ENCODE results near the gene SLC38A4. TPM values are rescaled to one million over a fixed set of nuclear protein-coding genes. Genes with fewer than 3 reads are reported as not detected.

Gene SLC38A4
- total and polyA plus RNA-seq, 2 experiments from 2014 or later = 6.2 to 12.5 TPM

GRCh38 chr12:46857486-46857885 lies 31.7 kb upstream of the SLC38A4 start:
- no peak for ATAC-seq
- H3K4me3 ChIP-seq = no peak overlapping the region
- H3K4me3 Mint-ChIP-seq = no peak overlapping the region
- H3K9me3 Mint-ChIP-seq = peaks cover 85% of the 10 kb centered on the region
- H3K27me3 ChIP-seq (ENCODE audit: insufficient read depth) = no peaks in the 10 kb centered on the region
- H3K4me2 ChIP-seq = no peak overlapping the region
- no peaks in the 10 kb centered on the region for H3K4me1 ChIP-seq (ENCODE audit: insufficient read depth)
- H3K27me3 Mint-ChIP-seq (ENCODE audit: insufficient read depth, low read depth, poor library complexity) = no peaks in the 10 kb centered on the region
- no peak overlapping the region for H2AFZ ChIP-seq
- no peak overlapping the region for H3K27ac Mint-ChIP-seq
- no peak for TF ChIP-seq CREB1 (CRISPR knock-in tag; IDR thresholded peaks at IDR 0.05; ENCODE audit: low read depth)
- no peak for TF ChIP-seq EZH2 (IDR thresholded peaks at IDR 0.05; ENCODE audit: low read depth, unreplicated experiment)
- no peak for TF ChIP-seq POLR2AphosphoS5 (IDR thresholded peaks at IDR 0.05; ENCODE audit: low read depth)
- TF ChIP-seq ZNF462 (CRISPR knock-in tag; IDR thresholded peaks at IDR 0.05) = no peak
- TF ChIP-seq EZH2phosphoT487 (IDR thresholded peaks at IDR 0.05; ENCODE audit: unreplicated experiment) = no peak
- no peak for TF ChIP-seq CTCF (conservative IDR thresholded peaks at IDR 0.05; ENCODE audit: low read depth in 2 of 2)
- TF ChIP-seq ZNF114 (CRISPR knock-in tag; IDR thresholded peaks at IDR 0.05) = no peak
- no peak for TF ChIP-seq JUNB (IDR thresholded peaks at IDR 0.05; ENCODE audit: unreplicated experiment)
- no peak for TF ChIP-seq ETS1 (IDR thresholded peaks at IDR 0.05)
- no peak for TF ChIP-seq STAT1 (IDR thresholded peaks at IDR 0.05; ENCODE audit: unreplicated experiment)
- no peak for TF ChIP-seq NANOG (IDR thresholded peaks at IDR 0.05; ENCODE audit: borderline replicate concordance)
- no peak for TF ChIP-seq REST (IDR thresholded peaks at IDR 0.05; ENCODE audit: unreplicated experiment)
- TF ChIP-seq ZNF331 (CRISPR knock-in tag; IDR thresholded peaks at IDR 0.05; ENCODE audit: low read depth) = no peak
- no peaks in the 10 kb centered on the region for H3K4me1 Mint-ChIP-seq
- H3K9me2 ChIP-seq (ENCODE audit: insufficient read depth) = no peaks in the 10 kb centered on the region
- H3F3A ChIP-seq (replicated peaks; ENCODE audit: low read depth) = no peaks in the 10 kb centered on the region
- H3K36me3 Mint-ChIP-seq (ENCODE audit: low read depth) = peaks cover 40% of the 10 kb centered on the region; the same call in 2 of the 3 replicates
- H3K36me3 ChIP-seq (ENCODE audit: insufficient read depth) = peaks cover 11% of the 10 kb centered on the region
- no peak overlapping the region for H3K27ac ChIP-seq (ENCODE audit: low read depth)
- no peaks in the 10 kb centered on the region for H3K79me2 ChIP-seq (replicated peaks; ENCODE audit: insufficient read depth)
- no peak for DNase-seq (ENCODE audit: low spot score)
- H4K20me1 ChIP-seq (replicated peaks; ENCODE audit: insufficient read depth) = no peaks in the 10 kb centered on the region
